HepG2 (cell line): ENCODE measurements around the gene TTC22. TPM values are rescaled to one million over a fixed set of nuclear protein-coding genes. Genes with fewer than 3 reads are reported as not detected.

Experiments used
- ATAC-seq: fragments of 200-7000 bp; cut with Tn5 transposase; 3 replicates; pipeline ENCODE4 v1.9.1; 2020; ENCODE audit warnings: mild to moderate bottlenecking, moderate library complexity
- BruUV-seq: library from RNA; stranded (reverse); fragments of 400-500 nt; replicated peaks from 2 replicates; lab custom pipeline; 2021; lab: Mats Ljungman, UMichigan
- CTCF ChIA-PET: fragments of 300-600 bp; formaldehyde crosslinking; extraction: SDS; loops from one replicate; lab custom pipeline; 2021; ENCODE audit warnings: low total read pairs, inconsistent platforms, low intra/inter-chr PET ratio; lab: Yijun Ruan, JAX
- POLR2A ChIA-PET: fragments of 350-600 bp; sonication (Branson Sonifier 250); formaldehyde crosslinking; loops from one replicate; lab custom pipeline; 2020; ENCODE audit warnings: antibody characterized with exemption, inconsistent platforms; lab: Yijun Ruan, JAX
- DNase-seq: peaks from one replicate; pipeline ENCODE4 v3.0.0-alpha.2; 2015; ENCODE audit warnings: low spot score
- FAIRE-seq: peaks from 3 replicates; lab custom pipeline; 2011; peaks lifted over from hg19 to GRCh38; lab: Jason Lieb, UNC
- H2AFZ ChIP-seq: one replicate; pipeline ENCODE4 v1.6.1; 2011; ENCODE audit warnings: low read length, inconsistent platforms
- H3K27ac ChIP-seq: fragments of 300-600 bp; 3 replicates; pipeline ENCODE4 v1.8.0; 2011; ENCODE audit warnings: mixed run types, mild to moderate bottlenecking, mixed read lengths, low read length, inconsistent platforms; ENCODE audit not compliant: insufficient read depth; ENCODE audit errors: extremely low read length
- H3K27me3 ChIP-seq, 2 experiments: fragments of 200-600 bp in 1 of 2; 2 replicates in 1 of 2; 3 replicates in 1 of 2; pipeline versions ENCODE4 v1.6.0 to v1.8.0; 2011; ENCODE audit warnings: low read length in 2 of 2, mild to moderate bottlenecking in 2 of 2, moderate library complexity in 2 of 2, inconsistent platforms in 1 of 2; ENCODE audit not compliant: insufficient read depth in 2 of 2, control insufficient read depth in 1 of 2
- H3K36me3 ChIP-seq, 2 experiments: fragments of 200-600 bp in 1 of 2; replicated peaks in 1 of 2; 2 replicates in 1 of 2; 3 replicates in 1 of 2; pipeline versions ENCODE4 v1.5.1 to v1.8.0; 2011; ENCODE audit warnings: low read length in 2 of 2, inconsistent platforms in 1 of 2; ENCODE audit not compliant: insufficient read depth in 2 of 2, control insufficient read depth in 1 of 2
- H3K4me1 ChIP-seq: 2 replicates; pipeline ENCODE4 v1.5.1; 2012; ENCODE audit warnings: low read length, inconsistent platforms; ENCODE audit not compliant: insufficient read depth
- H3K4me2 ChIP-seq: 2 replicates; pipeline ENCODE4 v1.6.0; 2011; ENCODE audit warnings: low read depth, low read length, inconsistent platforms
- H3K4me3 ChIP-seq, 3 experiments: fragments of 200-600 bp in 1 of 3; sonication (generic), shearing (Covaris generic) in 1 of 3; replicated peaks in 1 of 3; 2 replicates each; pipeline ENCODE4 v1.5.1; 2011 to 2016; ENCODE audit warnings: low read length in 3 of 3, inconsistent platforms in 2 of 3, low read depth in 2 of 3, mild to moderate bottlenecking in 2 of 3, control low read depth in 1 of 3, mixed read lengths in 1 of 3; ENCODE audit not compliant: insufficient read depth in 1 of 3
- H3K79me2 ChIP-seq: one replicate; pipeline ENCODE4 v1.6.1; 2011; ENCODE audit warnings: low read length, inconsistent platforms; ENCODE audit not compliant: insufficient read depth
- H3K9ac ChIP-seq: 2 replicates; pipeline ENCODE4 v1.6.0; 2011; ENCODE audit warnings: mild to moderate bottlenecking, low read depth, low read length, inconsistent platforms; ENCODE audit not compliant: insufficient read depth
- H3K9me3 ChIP-seq: 2 replicates; pipeline ENCODE4 v1.5.1; 2012; ENCODE audit warnings: mild to moderate bottlenecking, low read length
- H4K20me1 ChIP-seq: 2 replicates; pipeline ENCODE4 v1.6.0; 2011; ENCODE audit warnings: inconsistent platforms, mild to moderate bottlenecking, low read length, moderate library complexity; ENCODE audit not compliant: insufficient read depth
- HOXA3 ChIP-seq: sonication (generic); formaldehyde crosslinking; IDR thresholded peaks from 2 replicates; pipeline ENCODE4 v1.5.0; 2020; ENCODE audit warnings: missing genetic modification reagents
- LCORL ChIP-seq, 2 experiments: fragments of 450-650 bp in 1 of 2; sonication (generic) in 1 of 2; formaldehyde crosslinking in 1 of 2; IDR thresholded peaks; 2 replicates each; pipeline versions ENCODE4 v1.5.0 to v1.6.1; 2017 to 2020; ENCODE audit warnings: antibody characterized with exemption in 1 of 2, missing genetic modification reagents in 1 of 2
- PAF1 ChIP-seq: IDR thresholded peaks from 2 replicates; pipeline ENCODE4 v1.6.1; 2016; ENCODE audit warnings: missing genetic modification reagents, missing compliant biosample characterization
- POLR2AphosphoS2 ChIP-seq: IDR thresholded peaks from 2 replicates; pipeline ENCODE4 v1.6.1; 2011; ENCODE audit warnings: low read depth, low read length, improper control_type of control experiment
- POLR2AphosphoS5 ChIP-seq: IDR thresholded peaks from 2 replicates; pipeline ENCODE4 v1.6.1; 2012; ENCODE audit warnings: low read depth, low read length
- RBM22 ChIP-seq: fragments of 200-400 bp; formaldehyde crosslinking; optimal IDR thresholded peaks from 2 replicates; pipeline ENCODE3; 2017; ENCODE audit warnings: mild to moderate bottlenecking, low read length, moderate library complexity
- RCOR2 ChIP-seq: IDR thresholded peaks from 2 replicates; pipeline ENCODE4 v1.6.1; 2016; ENCODE audit warnings: missing biosample characterization, missing genetic modification reagents
- SNRNP70 ChIP-seq: fragments of 200-400 bp; formaldehyde crosslinking; IDR thresholded peaks from 2 replicates; pipeline ENCODE4 v1.6.1; 2017; ENCODE audit warnings: mild to moderate bottlenecking, low read depth, low read length, moderate library complexity
- WGBS: methylation state at CpG from one replicate; pipeline ENCODE4 v1.1.6; 2017; ENCODE audit warnings: low lambda C conversion rate; 5-methylcytosine and 5-hydroxymethylcytosine counted together
- in situ Hi-C: cut with HindIII; loops from 2 replicates; pipeline ENCODE4 v1.10.0; 2017; ENCODE audit warnings: low pct_unique_long_range_greater_than_20kb; ENCODE audit not compliant: extremely low pct_ligation_motif_present
- intact Hi-C: fragments of 100-400 bp; cut with micrococcal nuclease; formaldehyde crosslinking; loops from one replicate; pipeline ENCODE4 v1.10.0; 2022; ENCODE audit not compliant: unreplicated experiment
- polyA plus RNA-seq, 8 experiments: library from polyadenylated mRNA; depleted of rRNA in 3 of 8; stranded (reverse) in 7 of 8; unstranded in 1 of 8; fragments of >200 nt; fragmentation: Illumina TruSeq in 4 of 8; extraction: Trizol in 4 of 8; gene quantifications; 2 replicates each; pipeline versions ENCODE4 v1.2.1 to v1.2.3, GENCODE V29; 2011 to 2016; ENCODE audit warnings: low read depth in 4 of 8, missing spikeins in 1 of 8, mixed read lengths in 1 of 8; ENCODE audit not compliant: insufficient read depth in 1 of 8
- total RNA-seq, 5 experiments: library from RNA; depleted of rRNA; stranded (reverse); fragments of >200 nt; fragmentation: Illumina TruSeq; extraction: Trizol; gene quantifications; 2 replicates each; pipeline ENCODE4 v1.2.3, GENCODE V29; 2016; ENCODE audit warnings: low read depth in 1 of 5

The TTC22 gene
- total and polyA plus RNA-seq, 2 of the 13 experiments (the other 11 are each of a cell fraction or from before 2014, with no cell fraction given), result not detected

DNA sequence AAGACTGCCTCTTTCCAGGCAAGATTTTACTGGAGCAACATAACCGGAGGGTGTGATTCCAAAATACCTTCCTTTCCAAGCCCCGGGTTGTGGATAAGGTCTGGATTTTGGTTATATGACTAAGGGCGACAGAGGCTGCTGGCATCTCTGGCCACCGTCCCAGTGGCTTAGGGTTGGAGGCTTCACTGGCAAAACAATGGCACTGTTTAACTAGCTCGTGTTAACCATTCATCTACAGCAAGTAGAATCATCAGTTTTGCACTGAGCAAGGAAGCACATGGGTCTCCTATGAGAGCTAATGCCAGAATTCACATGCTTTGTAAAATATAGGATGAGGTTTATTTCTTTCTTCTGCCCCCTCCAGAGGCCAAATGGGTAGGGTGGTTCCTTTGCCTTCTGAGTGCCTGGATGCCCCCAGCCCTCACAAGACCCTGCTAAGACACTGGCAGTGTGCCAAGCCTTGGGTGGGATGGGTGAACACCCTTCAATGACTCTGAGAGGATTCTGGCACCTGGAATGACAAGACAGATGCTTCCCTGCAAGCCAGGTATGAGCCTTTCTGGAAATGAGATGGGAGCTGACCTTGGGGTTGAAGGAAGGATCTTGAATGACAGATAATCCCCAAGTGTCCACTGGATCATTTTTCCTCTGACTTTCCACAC, 49.1 kb upstream of the TTC22 start:
- POLR2A ChIA-PET, result interaction anchor here (2.2 to 6.6 kb wide), 5 partner anchors 8 to 37 kb away, joined by 11 to 52 read pairs (median 21); partner anchors contain the start of gene DHCR24
- BruUV-seq, result TSS peak; percentile 25
- Histone ChIP-seq H3K27ac (no peak overlapping the region), H2AFZ (no peak overlapping the region), H3K4me1 (peaks cover 7% of the 10 kb centered on the region; the same call in 1 of the 2 replicates), H3K4me3 (no peak overlapping the region), H3K9me3 (no peaks in the 10 kb centered on the region), H3K9ac (no peak overlapping the region), H3K27me3 (no peaks in the 10 kb centered on the region), H3K79me2 (no peaks in the 10 kb centered on the region), H3K36me3 (peaks cover 50 to 58% of the 10 kb centered on the region in 2 experiments)
- FAIRE-seq (no peak), ATAC-seq (no peak), DNase-seq (no peak)
- CTCF ChIA-PET, result no interaction called here
- in situ Hi-C loops (no loop called here), intact Hi-C loops (no loop called here)
- WGBS, result 95% methylated on average over 5 of the region's 5 CpGs
- TF ChIP-seq HOXA3 (CRISPR knock-in tag) (no peak), LCORL (IDR thresholded peaks at IDR 0.05) (peak; percentile 59; the same call in 1 of the 2 replicates), LCORL (CRISPR knock-in tag; IDR thresholded peaks at IDR 0.05) (no peak), RBM22 (peak; percentile 6), SNRNP70 (no peak), POLR2AphosphoS2 (peak; percentile 35; the same call in 1 of the 2 replicates), PAF1 (CRISPR knock-in tag) (0 out of 2 replicates have a peak, but pooled peaks have one; percentile 21), RCOR2 (no peak), POLR2AphosphoS5 (peak; percentile 9; the same call in 1 of the 2 replicates)
- TF ChIP-seq, all 625 proteins: peak for 5
- Histone ChIP-seq H4K20me1 (peaks cover 44% of the 10 kb centered on the region), H3K4me2 (no peak overlapping the region)
